Natural killer cell treated with Interleukin-12 subunit alpha and Interleukin-12 subunit beta and Interleukin-15 and Interleukin-18, amount 100 ng/mL, for 72 hours (primary cell): ENCODE measurements around the gene TIGAR. TPM values are rescaled to one million over a fixed set of nuclear protein-coding genes. Genes with fewer than 3 reads are reported as not detected.

Source experiments
- ATAC-seq, 2 donors: fragments of 150-1000 bp; cut with Tn5 transposase in 1 of 2; sonication (Bioruptor Pico), chemical (Tn5 transposase) in 1 of 2; 2 replicates each; pipeline ENCODE4 v1.10.0; 2021
- DNase-seq: peaks from one replicate; pipeline ENCODE4 v3.0.0; 2022; ENCODE audit warnings: low spot score
- H3K27ac Mint-ChIP-seq, 2 donors: 1 replicate in 1 of 2; 2 replicates in 1 of 2; pipeline ENCODE4 v1.8.0; 2022; ENCODE audit warnings: mixed read lengths in 2 of 2, mild to moderate bottlenecking in 1 of 2, moderate library complexity in 1 of 2
- H3K27me3 Mint-ChIP-seq, 2 donors: 1 replicate in 1 of 2; 2 replicates in 1 of 2; pipeline ENCODE4 v1.8.0; 2022; ENCODE audit warnings: mixed read lengths in 2 of 2
- H3K36me3 Mint-ChIP-seq: one replicate; pipeline ENCODE4 v1.8.0; 2022; ENCODE audit warnings: mixed read lengths
- H3K4me1 Mint-ChIP-seq, 2 donors: 1 replicate in 1 of 2; 2 replicates in 1 of 2; pipeline ENCODE4 v1.8.0; 2022; ENCODE audit warnings: low read depth in 2 of 2, mixed read lengths in 2 of 2, mild to moderate bottlenecking in 1 of 2
- H3K4me3 Mint-ChIP-seq: one replicate; pipeline ENCODE4 v1.8.0; 2022; ENCODE audit warnings: mixed read lengths
- H3K9me3 Mint-ChIP-seq: 2 replicates; pipeline ENCODE4 v1.8.0; 2022; ENCODE audit warnings: mixed read lengths
- total RNA-seq, 2 donors: library from RNA; stranded (reverse); gene quantifications; one replicate each; pipeline ENCODE4 v1.2.3, GENCODE V29; 2022

Gene TIGAR
- total RNA-seq, 2 donors from 2014 or later = 7.4 to 10.2 TPM

DNA sequence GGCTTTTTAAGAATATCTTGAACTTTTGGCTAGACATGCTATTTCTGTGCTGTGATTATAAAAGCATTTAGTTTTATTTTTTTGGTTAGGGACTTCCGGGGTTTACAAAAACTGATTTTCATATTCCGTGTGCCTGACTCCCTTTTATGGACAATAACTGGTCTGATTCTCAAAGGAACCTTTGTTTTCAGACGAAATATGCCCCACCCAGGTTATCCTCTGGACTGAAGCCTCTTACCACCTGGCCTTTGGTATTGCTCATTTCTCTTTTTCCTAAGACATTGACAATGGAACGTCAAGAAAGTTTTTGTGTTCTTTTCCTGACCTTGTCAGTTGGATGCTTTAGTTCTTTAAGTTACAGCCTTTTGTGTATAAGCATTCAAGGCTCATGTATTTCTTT, 10.8 kb downstream of the TIGAR start:
- Mint-ChIP-seq H3K4me1 (peaks cover 6 to 11% of the 10 kb centered on the region in 2 donors), H3K9me3 (no peaks in the 10 kb centered on the region), H3K27me3 (no peaks in the 10 kb centered on the region), H3K4me3 (no peak overlapping the region), H3K27ac (no peak overlapping the region), H3K36me3 (peaks cover 13% of the 10 kb centered on the region)
- DNase-seq = no peak
- ATAC-seq = no peak

- DNase-seq (no peak), ATAC-seq (no peak)
- Mint-ChIP-seq H3K27me3 (no peaks in the 10 kb centered on the region), H3K36me3 (peaks cover 22% of the 10 kb centered on the region), H3K4me1 (peaks cover 0 to 2% of the 10 kb centered on the region in 2 donors), H3K4me3 (no peak overlapping the region), H3K27ac (no peak overlapping the region), H3K9me3 (peaks cover 3% of the 10 kb centered on the region)
Measured at GRCh38 chr12:4346931-4347330, 25.9 kb downstream of the TIGAR start.

DNA sequence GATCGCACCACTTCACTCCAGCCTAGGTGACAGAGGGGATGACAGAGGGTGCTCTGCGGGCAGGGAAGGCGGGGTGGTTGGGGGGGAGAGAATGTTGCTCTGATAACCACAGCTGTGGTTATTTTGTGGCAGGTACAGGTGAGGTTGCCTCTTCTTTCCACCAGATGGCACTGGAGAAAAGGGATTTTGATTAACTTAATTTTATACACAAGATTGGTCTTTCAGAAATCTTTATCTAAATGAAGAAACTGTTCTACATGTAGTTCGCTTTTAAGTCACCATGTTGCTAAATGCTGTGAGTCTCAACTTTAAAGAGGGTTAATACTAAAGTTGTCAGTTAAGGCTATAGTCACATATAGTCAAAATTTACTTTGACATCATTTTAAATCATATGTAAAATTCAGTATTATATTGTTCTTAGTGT, 32.8 kb downstream of the TIGAR start:
- Mint-ChIP-seq H3K27ac (no peak overlapping the region), H3K4me3 (no peak overlapping the region), H3K36me3 (peaks cover 12% of the 10 kb centered on the region), H3K4me1 (peaks cover 4% of the 10 kb centered on the region in 2 donors), H3K27me3 (no peaks in the 10 kb centered on the region), H3K9me3 (no peaks in the 10 kb centered on the region)
- DNase-seq (no peak), ATAC-seq (no peak)

DNA sequence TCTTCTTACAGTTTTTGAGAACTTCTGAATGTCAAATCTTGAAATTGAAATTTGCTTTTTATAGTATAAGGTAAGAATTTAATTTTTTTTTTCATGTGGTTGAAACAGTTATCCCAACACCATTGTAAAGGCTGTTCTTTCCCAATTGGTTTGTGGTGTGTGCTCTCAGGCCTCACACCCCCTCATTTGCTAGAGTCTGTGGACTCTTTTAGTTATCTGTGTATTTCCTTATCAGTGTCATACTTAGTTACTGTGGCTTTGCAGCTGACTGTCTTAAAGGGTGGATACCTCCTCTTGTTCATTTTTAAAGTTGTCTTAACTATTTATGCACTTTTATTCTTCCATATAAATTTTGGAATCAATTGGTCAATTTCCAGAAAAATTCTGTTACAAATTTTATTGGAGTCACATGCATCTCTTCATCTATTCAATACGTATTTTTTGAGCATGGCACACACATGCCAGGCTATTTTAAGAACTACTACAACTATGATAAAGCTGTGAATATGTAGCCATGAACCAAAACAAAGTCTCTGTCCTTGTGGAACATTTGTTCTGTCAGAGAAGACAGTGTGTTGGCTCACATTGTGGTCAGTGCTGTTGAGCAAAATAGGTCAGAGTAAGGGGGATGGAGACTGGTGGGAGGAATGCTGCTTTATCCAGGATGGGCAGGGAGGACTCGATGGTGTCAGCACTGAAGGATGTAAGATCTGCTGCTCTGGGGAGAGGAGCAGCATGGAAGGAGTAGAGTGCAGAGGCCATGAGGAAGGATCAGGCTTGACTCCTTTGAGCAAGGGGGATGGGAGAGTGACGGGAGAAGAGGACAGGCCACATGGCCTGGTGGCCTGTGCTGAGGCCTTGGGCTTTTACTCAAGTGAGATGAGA, 34.4 kb downstream of the TIGAR start:
- Mint-ChIP-seq H3K27me3 (no peaks in the 10 kb centered on the region), H3K36me3 (peaks cover 12% of the 10 kb centered on the region), H3K4me1 (peaks cover 4% of the 10 kb centered on the region in 2 donors), H3K4me3 (no peak overlapping the region), H3K27ac (peak overlapping the region in 1 of 2 donors; percentile 55), H3K9me3 (no peaks in the 10 kb centered on the region)
- DNase-seq (no peak), ATAC-seq (no peak)

- Mint-ChIP-seq H3K4me3 (no peak overlapping the region), H3K27ac (peak overlapping the region in 1 of 2 donors; percentile 55), H3K9me3 (no peaks in the 10 kb centered on the region), H3K4me1 (peaks cover 4% of the 10 kb centered on the region in 2 donors), H3K36me3 (peaks cover 12% of the 10 kb centered on the region), H3K27me3 (no peaks in the 10 kb centered on the region)
- ATAC-seq (peak; percentile 32 to 53), DNase-seq (no peak)
Measured at GRCh38 chr12:4356041-4356327, 35.0 kb downstream of the TIGAR start.

DNA sequence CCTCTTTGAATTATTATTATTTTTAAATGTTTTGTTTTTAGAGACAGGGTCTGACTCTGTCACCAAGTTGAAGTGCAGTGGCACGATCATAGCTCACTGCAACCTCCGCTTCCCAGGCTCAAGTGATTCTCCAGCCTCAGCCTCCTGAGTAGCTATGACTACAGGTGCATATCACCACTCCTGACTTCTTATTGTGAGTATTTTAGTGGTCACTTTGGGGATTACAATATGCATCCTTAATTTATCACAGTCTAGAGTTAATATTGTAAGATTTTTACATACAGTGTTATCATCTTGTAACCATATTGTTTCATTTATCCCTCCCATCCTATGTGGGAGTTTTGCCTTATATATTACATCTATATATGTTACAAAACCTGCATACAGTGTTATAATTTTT, 45.1 kb downstream of the TIGAR start:
- no peak overlapping the region for H3K4me3 Mint-ChIP-seq
- H3K4me1 Mint-ChIP-seq = peaks cover 0 to 4% of the 10 kb centered on the region in 2 donors
- H3K36me3 Mint-ChIP-seq = no peaks in the 10 kb centered on the region
- peaks cover 16 to 41% of the 10 kb centered on the region in 2 donors for H3K27me3 Mint-ChIP-seq
- H3K9me3 Mint-ChIP-seq = no peaks in the 10 kb centered on the region
- no peak overlapping the region for H3K27ac Mint-ChIP-seq
- DNase-seq = no peak
- ATAC-seq = no peak

GRCh38 chr12:4369548-4369947, 48.5 kb downstream of the TIGAR start:
- Mint-ChIP-seq H3K4me3 (no peak overlapping the region), H3K4me1 (peaks cover 0 to 4% of the 10 kb centered on the region in 2 donors), H3K27me3 (peaks cover 27 to 58% of the 10 kb centered on the region in 2 donors), H3K9me3 (no peaks in the 10 kb centered on the region), H3K36me3 (no peaks in the 10 kb centered on the region), H3K27ac (no peak overlapping the region)
- no peak for ATAC-seq
- DNase-seq = no peak

DNA sequence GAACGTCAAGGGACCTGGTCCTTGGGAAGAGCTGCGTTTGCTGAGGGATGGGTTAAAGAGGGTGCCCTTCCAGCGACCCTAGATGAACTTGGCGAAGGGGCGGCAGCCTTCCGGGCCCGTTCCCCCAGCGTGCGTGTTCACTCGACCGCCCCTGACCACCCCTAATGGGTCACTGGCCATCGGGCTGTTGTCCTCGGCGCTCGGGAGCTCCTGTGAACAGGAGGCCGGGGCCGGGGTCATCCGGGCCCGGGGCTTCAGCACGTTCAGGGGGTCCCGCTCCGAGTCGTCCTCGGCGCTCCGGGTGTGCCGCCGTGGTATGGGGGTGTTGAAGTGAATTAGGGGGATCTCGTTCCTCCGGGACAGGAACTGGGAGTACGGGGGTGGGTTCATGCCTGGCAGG, 49.3 kb downstream of the TIGAR start:
- DNase-seq (no peak), ATAC-seq (no peak)
- no peaks in the 10 kb centered on the region for H3K36me3 Mint-ChIP-seq
- no peak overlapping the region for H3K27ac Mint-ChIP-seq
- H3K27me3 Mint-ChIP-seq = peaks cover 23 to 51% of the 10 kb centered on the region in 2 donors
- H3K4me1 Mint-ChIP-seq = peaks cover 0 to 4% of the 10 kb centered on the region in 2 donors
- H3K9me3 Mint-ChIP-seq = no peaks in the 10 kb centered on the region
- H3K4me3 Mint-ChIP-seq = no peak overlapping the region

GRCh38 chr12:4372653-4373052, 51.6 kb downstream of the TIGAR start:
- no peak overlapping the region for H3K4me3 Mint-ChIP-seq
- no peaks in the 10 kb centered on the region for H3K9me3 Mint-ChIP-seq
- no peak overlapping the region for H3K27ac Mint-ChIP-seq
- DNase-seq (no peak), ATAC-seq (no peak)
- H3K27me3 Mint-ChIP-seq = peaks cover 14 to 35% of the 10 kb centered on the region in 2 donors
- H3K4me1 Mint-ChIP-seq = no peaks in the 10 kb centered on the region
- no peaks in the 10 kb centered on the region for H3K36me3 Mint-ChIP-seq

DNA sequence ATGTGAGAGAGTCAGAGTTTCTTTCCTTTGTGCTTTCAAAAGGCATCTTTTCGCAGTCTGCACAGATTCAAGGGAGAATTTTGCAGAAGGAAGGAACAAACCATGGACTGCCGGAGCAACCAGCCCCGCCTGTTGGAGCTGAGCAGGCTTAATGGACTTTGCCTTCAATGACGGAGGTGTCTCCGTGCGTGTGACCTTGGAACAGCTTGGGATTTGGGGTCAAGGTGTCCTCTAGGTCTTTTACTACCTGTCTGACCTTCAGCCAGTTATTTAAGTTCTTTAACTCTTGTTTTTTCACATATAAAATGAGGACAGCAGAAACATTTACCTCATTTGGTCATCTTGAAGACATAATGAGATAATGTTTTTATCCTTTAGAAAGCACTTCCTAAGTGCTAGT, 54.4 kb downstream of the TIGAR start:
- no peaks in the 10 kb centered on the region for H3K9me3 Mint-ChIP-seq
- H3K4me3 Mint-ChIP-seq = no peak overlapping the region
- peaks cover 19 to 48% of the 10 kb centered on the region in 2 donors for H3K27me3 Mint-ChIP-seq
- H3K4me1 Mint-ChIP-seq = no peaks in the 10 kb centered on the region
- no peak for DNase-seq
- H3K36me3 Mint-ChIP-seq = no peaks in the 10 kb centered on the region
- no peak for ATAC-seq
- no peak overlapping the region for H3K27ac Mint-ChIP-seq

DNA sequence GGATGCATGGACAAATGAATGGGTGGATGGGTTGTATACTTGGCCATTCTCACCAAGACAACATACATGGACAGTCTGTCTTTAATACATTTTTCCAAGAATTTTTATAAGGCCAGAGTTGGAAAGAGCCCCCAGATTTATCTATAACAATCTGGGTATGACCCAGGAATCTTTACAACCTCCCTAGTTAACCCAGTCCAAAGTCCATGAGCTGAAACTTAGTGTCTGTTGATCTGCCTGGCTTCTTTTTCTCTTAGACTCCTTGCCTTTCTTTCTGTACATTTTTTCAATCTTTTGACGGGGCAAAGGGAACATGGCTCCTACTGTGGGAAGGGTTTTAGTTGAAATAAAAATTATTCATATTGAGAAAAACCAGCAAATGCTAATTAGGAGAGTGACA, 57.8 kb downstream of the TIGAR start:
- DNase-seq (no peak), ATAC-seq (no peak)
- Mint-ChIP-seq H3K9me3 (no peaks in the 10 kb centered on the region), H3K27me3 (peaks cover 22 to 47% of the 10 kb centered on the region in 2 donors), H3K27ac (no peak overlapping the region), H3K36me3 (no peaks in the 10 kb centered on the region), H3K4me1 (no peaks in the 10 kb centered on the region), H3K4me3 (no peak overlapping the region)

GRCh38 chr12:4379405-4379804, 58.4 kb downstream of the TIGAR start, which contains the start of gene FGF23:
TSS of gene FGF23 (minus strand) at chr12:4379712. CDS start at chr12:4379582, 130 bp downstream.
- no peaks in the 10 kb centered on the region for H3K36me3 Mint-ChIP-seq
- no peaks in the 10 kb centered on the region for H3K9me3 Mint-ChIP-seq
- peaks cover 17 to 42% of the 10 kb centered on the region in 2 donors for H3K27me3 Mint-ChIP-seq
- H3K4me3 Mint-ChIP-seq = no peak within 1 kb of the TSS
- ATAC-seq (peak in 1 of 2 donors; percentile 9), DNase-seq (no peak)
- H3K4me1 Mint-ChIP-seq = no peaks in the 10 kb centered on the region
- no peak within 1 kb of the TSS for H3K27ac Mint-ChIP-seq

GRCh38 chr12:4380332-4380731, 59.3 kb downstream of the TIGAR start:
- no peak overlapping the region for H3K4me3 Mint-ChIP-seq
- ATAC-seq = peak in 1 of 2 donors; percentile 33
- no peak overlapping the region for H3K27ac Mint-ChIP-seq
- no peaks in the 10 kb centered on the region for H3K9me3 Mint-ChIP-seq
- peaks cover 17 to 42% of the 10 kb centered on the region in 2 donors for H3K27me3 Mint-ChIP-seq
- no peaks in the 10 kb centered on the region for H3K4me1 Mint-ChIP-seq
- no peaks in the 10 kb centered on the region for H3K36me3 Mint-ChIP-seq
- no peak for DNase-seq

DNA sequence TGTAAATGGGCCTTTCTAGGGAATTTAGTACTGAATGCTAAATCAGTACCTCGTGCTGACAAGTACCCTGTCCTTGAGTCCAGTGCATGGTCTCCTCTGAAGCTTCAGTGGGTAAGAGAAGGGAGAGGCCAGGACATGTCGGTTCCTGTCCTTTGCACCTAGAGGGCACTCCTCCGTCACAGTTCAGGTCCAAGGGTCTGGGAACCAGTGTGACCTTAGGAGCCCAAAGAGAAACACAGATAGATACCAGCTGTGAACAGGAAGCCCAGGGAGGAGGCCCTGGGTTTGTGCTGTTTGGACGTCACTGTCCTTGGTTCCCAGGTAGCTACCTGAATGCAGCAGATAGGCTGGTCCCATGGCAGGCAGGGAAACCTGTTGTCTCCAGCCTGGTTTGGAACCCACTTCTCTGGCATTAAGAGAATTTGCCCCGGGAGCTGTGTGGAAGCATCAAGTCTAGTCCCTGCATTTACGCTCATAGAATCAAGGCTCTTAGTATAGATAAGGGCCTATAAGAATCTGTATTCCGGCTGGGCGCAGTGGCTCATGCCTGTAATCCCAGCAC, 62.4 kb downstream of the TIGAR start:
- H3K27me3 Mint-ChIP-seq = peaks cover 12 to 32% of the 10 kb centered on the region in 2 donors
- peak in 1 of 2 donors; percentile 46 for ATAC-seq

More for the DNA sequence above, 62.4 kb downstream of the TIGAR start:
- H3K9me3 Mint-ChIP-seq = no peaks in the 10 kb centered on the region
- no peaks in the 10 kb centered on the region for H3K4me1 Mint-ChIP-seq
- no peak overlapping the region for H3K27ac Mint-ChIP-seq
- H3K4me3 Mint-ChIP-seq = no peak overlapping the region
- H3K36me3 Mint-ChIP-seq = no peaks in the 10 kb centered on the region
- DNase-seq = no peak
